Hematopoietic multipotent progenitor cell treated with erythropoietin and hydrocortisone succinate and interleukin-3 and kit ligand, for 4 days (in vitro differentiated cells): ENCODE measurements around the gene TOM1.
"Not testable (repeated sequence)": the region's sequence is repeated elsewhere in the genome, so short reads cannot be mapped to it uniquely, and the experiment has no call there.

ENCODE experiments used
- DNase-seq: peaks from one replicate; pipeline ENCODE4 v3.0.0-alpha.2; 2015

Gene TOM1

DNA sequence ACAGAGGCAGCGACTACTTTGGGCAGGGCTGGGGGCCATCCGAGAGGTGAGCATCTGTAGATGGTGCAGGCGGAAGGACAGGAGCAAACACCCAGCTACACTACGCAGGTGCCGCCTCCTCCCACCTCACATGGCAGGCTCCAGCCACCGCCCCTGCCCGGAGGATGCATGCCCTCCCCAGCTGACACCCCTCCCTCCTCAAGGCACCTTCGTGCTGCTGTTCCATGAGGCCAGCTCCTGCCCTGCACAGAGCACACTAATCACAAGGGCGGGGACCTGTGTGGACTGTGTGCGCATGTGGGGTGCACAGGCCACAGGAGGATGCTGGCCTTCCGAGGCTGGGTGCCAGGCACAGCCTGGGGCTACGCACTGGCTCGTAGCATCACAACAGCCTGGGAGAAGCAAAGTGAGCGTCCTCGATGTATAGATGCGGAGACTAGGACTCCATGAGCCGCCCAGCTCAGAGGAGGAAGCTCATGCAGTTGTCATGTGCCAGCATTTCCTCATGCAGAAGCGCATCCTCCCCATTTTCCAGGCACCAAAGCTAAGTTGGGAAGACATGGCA, 48.4 kb downstream of the TOM1 start:
- DNase-seq = no peak

DNA sequence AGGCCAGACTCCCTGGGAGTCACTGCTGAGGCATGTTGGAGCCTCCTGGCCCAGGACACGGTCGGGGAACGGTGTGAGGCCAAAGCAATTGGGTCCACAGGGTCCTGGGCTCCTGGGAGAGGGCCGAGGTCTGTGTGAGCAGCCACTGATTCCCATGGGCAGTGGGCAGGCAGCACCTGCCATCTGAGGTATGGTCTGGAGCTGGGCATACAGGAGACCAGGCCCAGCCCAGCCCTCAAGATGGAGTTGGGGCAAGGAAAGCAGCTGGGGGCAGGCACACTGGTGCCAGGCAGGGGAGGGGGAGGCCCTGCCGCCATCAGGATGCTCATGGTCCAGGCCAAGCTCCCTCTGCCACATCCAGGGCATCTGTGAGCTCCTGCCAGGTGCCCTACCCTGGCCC, 49.0 kb downstream of the TOM1 start:
- no peak for DNase-seq

DNA sequence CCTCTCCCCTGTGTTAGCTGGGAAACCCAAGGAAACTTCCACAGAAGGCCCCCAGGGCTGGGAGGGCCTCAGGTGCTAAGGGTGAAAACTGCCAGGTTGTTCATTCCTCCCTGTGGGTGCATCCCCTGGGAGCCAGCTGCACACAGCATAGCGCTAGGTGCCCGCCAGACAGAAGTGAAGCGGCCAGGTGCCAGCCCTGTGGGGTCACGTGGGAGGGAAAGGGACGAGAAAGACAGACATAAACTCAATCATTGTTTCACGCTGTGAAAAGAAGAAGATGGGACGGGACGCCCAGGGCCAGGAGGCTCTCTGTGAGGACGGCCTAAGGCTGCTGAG, 49.6 kb downstream of the TOM1 start:
- no peak for DNase-seq

DNA sequence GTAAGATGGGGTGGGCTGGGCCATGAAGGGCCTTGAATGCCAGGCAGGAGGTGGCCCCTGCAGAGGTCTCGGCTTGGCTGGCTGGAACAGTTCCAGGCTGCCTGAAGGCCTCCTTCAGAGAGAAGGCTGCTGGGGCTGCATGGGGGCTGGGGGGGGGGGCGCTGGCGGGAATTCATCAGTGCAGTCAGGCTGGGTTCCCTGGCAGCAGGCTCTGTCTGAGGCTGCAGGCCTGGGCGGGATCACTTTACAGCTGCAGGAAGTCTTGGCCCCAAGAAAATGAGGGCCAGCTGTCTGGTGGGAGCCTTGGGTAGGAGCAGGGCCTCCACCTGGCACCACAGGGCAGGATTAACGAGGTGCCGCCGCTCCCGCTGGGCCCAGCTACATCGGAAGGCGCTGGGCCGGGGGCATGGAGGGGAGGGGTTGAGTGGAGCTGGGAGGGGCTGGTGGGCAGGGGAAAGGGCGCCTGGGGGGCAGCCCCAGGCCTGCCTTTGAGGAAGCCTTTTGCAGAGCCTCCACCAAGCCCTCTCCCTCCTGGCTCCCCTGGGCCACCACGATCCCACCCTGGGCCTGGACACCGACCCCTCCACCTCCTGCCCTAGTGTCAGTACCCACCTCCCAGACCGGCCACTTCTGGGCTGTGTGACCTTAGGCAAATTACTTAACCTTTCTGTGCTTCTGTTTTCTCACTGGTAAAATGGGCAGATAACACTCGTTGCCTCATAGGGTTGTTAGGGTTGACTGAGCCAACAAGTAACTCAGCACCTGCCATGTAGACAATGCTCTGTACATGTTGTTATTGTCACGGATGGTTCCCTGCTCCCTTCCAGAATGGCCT, 50.2 kb downstream of the TOM1 start:
- DNase-seq = no peak

DNA sequence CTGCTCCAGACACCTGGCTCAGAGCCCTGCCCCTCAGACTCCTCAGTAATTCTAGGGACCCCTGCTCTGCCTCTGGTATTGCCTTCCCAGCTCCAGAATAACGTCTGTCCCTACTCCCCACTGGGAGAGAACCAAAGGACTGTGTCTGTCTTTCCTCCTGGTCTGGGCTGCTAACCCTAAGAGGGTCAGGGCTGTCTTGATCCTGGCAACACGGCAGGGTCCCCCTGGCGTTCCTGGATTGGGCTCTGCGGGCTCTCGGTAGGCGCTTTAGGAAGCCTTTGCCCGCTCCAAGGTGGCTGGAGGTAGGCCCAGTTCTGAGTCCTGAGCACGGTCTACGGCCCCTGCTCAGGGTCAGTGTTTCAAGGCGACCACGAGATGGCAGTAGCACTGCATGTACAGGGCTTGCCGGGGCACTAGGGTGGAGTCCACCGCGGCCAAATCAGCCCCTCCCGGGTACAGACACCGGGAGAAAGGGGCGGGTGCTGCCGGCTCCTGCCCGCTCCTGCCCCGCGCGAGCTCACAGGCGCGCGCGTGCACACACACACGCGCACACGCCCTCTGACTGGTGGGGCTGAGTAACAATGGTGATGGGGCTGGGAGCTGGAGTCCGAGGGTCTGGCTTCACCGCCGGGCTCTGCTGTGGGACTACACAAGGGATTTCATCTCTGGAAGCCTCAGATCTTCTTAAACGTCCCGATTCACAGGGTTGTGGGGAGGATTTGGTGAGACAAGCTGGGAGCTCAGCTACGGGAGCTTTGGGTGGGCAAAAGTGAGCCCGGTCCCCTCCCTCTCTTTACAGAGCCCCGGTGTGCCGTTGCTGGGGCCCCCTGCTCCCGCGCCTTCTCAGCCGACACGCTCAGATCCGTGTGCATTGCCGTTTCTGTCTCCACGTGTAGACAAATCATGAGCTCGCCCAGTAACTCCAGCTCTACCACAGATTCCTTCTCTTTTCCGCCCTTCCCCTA, 51.1 kb downstream of the TOM1 start:
- peak; percentile 93 for DNase-seq

DNA sequence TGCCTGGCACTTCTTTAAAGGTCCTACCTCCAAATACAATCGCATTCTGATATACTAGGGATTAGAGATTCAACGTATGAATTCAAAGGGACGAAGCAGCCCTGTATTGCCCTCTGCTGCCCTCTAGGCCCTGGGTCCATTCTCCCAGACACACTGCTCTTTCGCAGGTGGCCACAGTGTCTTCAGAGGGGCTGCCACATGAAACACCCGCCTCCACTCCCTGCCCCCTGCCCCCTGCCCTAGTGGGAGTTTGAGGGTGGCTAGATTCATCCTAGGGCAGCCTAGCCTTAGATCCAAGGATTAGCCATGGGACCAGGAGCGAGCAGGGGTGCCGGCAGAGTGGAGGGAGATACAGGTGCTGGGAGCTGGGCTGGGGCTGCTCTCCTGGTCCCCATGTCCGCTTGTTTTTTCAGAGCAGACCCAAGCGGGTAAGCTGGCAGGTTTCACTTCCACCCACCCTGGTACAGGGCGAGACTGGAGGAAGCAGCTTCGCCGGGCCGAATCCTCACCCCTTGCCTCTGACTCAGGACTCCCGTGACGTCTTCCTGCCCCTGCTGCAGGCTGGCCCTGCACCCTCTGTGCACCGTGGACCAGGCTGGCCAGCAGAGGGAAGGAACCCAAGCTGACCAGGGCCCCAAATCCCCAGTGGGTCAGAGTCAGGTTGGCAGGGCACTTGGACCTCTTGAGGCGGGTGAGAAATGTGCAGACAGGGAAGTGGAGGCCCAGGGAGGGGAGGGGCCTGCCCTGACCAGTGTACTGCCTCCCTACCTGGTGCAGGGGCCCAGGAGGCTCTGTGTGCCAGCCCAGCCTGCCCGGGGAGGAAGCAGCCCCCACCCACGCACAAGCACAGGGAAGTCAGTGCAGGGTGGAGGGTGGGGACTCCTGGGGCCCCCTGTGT, 52.8 kb downstream of the TOM1 start:
- peak; percentile 76 for DNase-seq

DNA sequence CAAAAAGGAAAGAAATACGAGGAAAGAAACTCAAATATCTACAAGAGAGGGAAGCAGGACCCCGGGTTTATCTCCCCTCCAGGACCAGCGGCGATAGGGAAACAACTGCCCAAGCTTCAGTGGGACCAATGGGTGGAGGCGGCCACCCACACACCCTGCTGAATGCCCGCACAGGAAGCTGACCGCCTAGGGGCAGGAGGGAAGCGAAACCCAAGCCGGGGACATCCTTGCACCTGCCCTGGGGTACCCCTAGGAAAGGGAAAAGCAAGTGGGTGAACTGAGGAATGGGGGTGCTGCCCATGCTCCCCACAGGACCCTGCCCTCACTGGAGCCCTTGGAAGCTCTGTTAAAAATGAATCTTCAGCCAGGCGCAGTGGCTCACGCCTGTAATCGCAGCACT, 53.6 kb downstream of the TOM1 start:
- DNase-seq = no peak

DNA sequence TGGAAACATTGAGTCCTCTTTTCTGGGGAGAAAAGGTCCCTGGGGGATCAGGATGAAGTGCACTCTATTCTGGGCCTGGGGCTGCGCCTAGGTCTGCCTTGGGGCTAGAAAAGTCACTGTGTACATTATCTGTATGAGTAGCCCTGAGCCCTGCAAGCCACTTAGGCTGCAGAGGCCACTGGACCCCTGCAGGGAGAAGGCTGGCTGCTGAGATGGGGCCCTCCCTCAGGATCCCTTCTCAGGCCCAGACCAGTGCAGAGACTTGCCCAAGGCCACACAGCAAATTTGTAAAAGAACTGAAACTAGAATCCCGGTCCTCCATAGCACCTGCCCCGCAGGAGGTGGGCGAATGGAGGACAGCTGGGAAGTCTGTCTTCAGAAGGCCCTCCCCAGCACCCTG, 54.4 kb downstream of the TOM1 start:
- no peak for DNase-seq

DNA sequence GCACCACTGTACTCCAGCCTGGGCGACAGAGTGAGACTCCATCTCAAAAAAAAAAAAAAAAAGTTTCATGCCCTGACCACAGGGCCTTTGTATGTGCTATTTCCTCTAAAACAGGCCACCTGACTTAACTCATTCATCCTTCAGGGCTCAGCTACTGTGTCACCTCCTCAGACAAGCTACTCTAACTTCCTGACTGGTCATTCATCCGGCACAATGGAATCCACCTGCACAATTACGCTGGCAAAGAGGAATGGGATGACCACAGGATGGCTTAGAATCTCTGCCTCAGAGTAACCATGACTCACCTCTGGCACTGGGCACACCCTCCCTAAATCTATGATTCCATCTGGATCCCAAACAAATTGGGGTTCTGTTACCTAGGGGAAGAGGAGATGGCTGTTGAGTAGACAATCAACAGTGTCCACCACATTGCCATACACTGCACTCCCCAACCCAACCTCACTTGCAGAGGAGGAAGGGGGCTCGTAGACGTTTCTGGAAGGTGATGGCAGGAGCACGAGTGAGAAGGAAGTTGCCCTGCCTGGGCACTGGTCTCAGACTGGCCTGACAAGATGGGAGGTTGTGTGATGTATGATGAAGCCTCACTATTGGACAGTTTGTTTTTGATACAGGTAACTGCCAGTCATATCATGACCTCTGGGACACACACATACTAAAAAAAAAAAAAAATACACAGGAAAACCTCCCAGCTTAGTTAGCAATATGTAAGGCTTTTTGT, 58.4 kb downstream of the TOM1 start:
- DNase-seq = no peak

DNA sequence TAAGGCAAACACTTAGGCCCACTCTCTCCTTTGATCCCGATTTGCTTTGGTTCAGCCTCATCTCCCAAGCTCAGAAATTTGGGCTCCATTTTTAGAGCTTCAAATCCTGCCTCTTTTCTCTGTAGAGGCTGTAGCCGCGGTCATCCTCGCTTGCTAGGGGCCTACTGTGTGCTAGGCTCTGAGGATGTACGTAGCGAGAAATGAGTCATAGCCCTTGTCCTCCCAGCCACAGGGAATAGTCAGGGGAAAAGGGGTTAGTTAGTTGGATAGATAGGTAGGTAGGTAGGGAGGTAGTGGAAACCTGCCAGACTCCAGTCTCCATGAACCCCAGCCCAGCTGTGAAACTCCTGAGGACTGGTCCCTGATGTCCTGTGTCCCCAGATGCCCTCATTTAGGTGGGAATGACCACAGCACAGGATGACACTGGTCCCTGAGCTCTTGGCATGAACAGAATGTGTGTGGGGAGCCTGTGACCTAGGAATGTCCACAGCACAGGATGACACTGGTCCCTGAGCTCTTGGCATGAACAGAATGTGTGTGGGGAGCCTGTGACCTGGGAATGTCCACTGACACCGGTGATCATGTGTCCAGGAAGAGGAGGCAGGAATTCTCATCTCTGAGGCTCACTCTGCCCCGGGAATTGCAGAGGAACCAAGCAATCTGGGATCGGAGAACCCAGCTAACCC, 59.8 kb downstream of the TOM1 start:
- no peak for DNase-seq

DNA sequence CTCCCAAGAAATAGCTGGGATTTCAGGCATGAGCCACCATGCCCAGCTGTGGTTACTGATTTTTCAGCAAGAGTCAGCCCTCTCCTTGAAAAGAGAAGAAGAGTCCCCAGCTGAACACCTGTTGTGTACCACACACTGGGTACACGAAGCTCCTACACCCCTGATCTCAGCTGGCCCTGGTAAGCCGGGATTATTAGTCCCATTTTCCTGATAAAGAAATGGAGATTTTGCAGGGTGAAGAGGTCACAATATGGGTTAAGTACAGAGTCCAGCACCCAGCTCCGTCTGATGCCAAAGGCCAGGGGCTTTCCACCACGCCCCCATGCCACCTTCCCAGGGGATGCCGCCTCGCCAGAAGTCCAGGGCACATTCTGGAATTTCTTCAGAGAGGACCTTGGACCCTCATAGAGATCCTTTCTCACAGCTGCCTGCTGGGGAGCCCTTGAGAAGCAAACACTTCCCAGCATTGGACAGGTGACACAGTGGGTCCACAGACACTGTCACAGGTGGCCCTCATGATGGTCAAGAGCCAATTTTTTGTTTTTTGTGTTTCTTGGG, 61.4 kb downstream of the TOM1 start:
- DNase-seq = no peak

DNA sequence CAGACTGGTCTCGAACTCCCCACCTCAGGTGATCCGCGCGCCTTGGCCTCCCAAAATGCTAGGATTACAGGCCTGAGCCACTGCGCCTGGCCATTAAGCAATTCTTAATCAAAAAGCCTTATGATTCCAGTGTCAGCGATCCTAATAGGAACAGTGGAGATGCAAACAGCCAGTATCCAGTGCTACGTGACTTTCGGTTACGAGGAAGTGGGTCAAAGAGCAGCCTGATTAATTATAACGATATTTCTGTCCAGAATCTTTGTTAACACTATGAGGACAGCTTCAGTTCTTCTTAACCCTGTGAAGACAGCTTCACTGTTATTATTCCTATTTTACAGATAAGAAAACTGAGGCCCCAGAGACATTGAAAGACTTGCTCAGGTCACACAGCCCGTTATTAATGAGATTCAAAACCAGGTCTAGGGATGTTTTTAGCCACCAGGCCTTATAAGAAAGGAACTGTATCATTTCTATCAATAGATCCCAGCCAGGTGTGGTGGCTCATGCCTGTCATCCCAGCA, 63.9 kb downstream of the TOM1 start:
- no peak for DNase-seq

DNA sequence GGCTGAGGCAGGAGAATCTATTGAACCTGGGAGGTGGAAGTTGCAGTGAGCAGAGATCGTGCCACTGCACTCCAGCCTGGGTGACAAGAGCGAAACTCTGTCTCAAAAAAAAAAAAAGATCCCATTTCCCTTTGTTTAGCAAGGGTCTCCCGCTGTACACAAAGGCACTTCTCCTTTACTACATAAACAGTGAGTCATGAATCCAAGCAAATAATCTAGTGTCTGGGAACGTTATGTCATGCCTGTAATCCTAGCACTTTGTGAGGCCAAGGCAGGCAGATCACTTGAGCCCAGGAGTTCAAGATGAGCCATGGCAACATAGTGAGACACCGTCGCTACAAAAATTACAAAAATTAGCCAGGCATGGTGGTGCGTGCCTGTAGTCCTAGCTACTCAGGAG, 64.5 kb downstream of the TOM1 start:
- DNase-seq = not testable (repeated sequence)

DNA sequence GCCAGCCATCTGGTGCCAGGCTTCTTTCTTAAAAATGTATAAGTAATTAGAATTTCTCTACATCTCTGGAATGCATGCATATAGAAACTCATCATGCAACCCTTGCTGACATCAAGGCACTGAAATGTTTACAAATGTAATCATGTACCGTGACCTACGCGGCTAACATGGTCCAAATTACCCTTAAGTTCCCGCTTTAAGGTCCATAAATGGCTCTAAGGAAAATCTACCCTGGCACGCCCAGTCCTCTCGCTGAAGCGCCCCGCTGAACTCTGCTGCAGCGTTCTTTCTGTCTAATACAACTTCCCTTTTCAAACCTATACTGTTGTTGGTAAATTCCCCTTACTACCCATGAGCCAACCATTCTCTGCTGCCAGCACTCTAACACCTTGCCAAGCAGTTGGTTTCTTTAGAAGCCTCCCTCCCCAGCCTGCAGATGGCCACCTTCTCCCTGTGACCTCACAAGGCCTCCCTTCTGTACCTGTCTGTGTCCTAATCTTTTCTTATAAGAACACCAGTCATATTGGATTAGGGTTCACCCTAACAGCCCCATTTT, 67.7 kb downstream of the TOM1 start:
- DNase-seq = peak; percentile 75

DNA sequence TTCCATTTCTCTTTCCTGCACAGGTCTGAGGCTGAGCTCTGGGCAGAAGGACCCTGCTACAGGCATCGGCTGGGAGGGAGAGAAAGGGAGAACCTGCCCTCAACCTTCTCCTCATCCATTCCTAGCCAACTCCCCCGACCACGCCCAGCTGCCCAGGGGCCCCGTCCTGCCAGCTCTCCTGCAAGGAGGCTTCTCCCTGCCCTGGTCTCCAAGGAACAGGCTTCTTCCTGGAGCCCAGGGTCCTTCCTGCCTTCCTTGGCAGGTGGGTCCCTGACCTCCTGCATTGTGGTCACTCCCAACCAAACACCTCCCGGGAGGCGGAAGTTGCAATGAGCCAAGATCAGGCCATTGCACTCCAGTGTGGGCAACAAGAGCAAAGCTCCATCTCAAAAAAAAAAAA, 68.7 kb downstream of the TOM1 start:
- no peak for DNase-seq

DNA sequence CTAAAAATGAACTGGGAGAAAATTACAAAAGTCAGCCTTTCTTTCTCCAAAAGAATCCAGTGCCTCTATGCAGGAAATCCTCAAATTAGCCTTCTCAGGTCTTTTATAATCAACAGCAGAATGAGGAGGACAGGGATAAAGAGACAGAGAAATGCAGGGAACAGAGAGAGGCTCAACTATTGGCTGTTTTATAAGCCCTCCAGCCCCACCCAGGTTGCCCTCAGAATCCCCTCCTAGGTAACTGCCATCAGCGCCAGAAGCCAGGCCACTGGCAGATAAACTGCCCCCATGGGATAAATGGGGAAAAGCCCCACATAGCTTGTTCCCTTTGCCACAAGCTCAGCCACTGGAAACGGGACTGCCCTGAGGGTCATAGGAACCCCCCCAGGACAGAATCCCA, 70.3 kb downstream of the TOM1 start:
- no peak for DNase-seq

DNA sequence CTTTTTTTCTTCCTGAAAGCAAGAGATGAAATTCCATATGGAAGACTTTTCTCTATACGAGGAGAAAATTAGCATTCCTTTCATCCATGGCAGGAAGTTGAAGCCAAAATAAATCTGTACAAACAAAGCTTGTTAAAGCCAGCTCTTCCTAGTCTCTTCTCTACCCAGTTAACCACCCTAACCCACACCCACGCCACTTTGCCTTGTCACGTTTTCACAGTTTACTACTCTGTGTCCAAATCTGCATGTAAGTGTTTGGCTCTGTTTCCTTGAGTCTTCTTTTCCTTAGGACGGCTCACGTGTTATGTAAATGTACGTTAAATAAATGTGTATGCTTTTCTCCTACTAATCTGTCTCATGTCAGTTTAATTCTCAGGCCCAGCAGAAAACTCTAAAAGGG, 74.1 kb downstream of the TOM1 start:
- DNase-seq = no peak

DNA sequence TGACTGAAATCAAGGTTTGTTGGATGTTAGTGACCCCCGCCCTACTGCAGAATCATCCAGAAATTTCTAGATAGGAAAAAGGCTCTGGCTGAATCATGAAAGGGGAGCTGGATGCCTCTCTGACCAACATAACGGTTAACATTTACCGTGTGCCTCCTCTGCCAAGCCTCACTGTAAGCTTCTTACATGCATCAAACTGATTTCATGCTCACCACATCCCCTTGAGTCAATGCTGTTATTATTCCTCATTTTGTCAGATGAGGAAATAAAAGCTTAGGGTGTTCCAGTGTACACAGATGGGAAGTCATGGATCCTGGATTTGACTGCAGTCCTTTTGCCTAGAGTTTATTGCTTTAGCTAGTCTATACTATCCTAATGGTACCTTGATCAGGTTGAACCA, 75.3 kb downstream of the TOM1 start:
- DNase-seq = peak; percentile 47

DNA sequence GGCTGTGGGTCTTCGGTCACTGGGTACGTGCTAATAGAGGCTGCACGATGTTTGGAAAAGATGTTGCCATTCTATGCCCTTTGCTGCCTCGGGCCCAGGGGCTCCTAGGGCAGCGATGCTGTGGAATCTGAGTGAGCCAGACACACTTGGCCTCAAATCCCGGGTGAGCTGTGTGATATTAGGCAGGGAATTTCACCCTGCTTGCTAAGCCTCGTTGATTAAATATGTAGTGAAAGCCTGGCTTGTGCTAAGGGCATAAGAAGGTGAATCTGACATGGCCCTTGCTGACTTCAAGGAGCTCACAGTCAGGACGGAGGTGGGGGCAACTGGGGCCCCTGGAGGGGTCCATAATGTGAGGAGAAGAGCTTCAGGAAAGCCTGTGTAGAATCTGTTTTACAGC, 75.8 kb downstream of the TOM1 start:
- DNase-seq = no peak

DNA sequence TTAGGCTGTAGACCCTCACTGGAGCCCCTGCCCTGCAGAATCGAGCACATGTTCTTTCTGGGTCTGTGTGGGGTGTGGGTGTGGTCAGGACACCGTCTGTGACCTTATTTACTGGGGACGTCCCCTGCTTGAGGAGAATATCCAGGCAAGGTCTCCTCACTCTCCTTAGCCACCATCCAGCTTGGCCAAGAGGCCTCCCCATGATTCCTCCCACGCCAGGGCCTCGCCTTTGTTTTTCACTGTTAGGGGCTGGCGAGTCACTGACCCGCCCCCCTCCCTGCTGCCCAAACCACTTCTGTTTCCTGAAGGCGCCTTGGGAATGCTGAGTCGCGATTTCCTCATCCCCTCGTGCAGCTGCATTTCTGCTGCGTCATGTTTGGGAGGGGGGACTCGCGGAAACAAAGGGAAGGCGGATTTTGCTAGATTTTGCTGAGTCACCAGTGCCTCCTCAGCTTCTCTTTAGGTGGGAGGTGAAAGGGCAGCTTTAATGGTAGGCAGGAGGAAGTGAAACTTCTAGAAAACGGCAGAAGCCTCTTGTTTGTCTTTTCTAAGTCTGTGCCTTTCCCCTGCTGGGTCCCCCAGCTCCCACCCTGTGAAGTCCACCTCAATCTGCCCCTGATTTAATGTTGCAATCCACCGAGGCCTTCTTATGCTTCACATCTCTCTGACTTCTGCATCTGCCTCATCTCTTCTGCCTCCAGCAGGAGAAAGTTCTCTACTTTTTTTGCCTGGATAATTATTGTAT, 77.2 kb downstream of the TOM1 start:
- DNase-seq = peak; percentile 96
